Stimulated activated CD4-positive, alpha-beta T cell treated with anti-CD3 and anti-CD28 coated beads, Interleukin-2, amount 100 ng/mL, for 48 hours (primary cell): ENCODE data around the gene TLCD4.
"Not testable (repeated sequence)": the region's sequence is repeated elsewhere in the genome, so short reads cannot be mapped to it uniquely, and the experiment has no call there.

ENCODE experiments used
- DNase-seq, 2 donors: peaks; one replicate each; pipeline ENCODE4 v3.0.0-alpha.2; 2020

The TLCD4 gene

GRCh38 chr1:95096218-95096841 lies 20.8 kb upstream of the TLCD4 start:
- no peak for DNase-seq

GRCh38 chr1:95097426-95097825 lies 19.7 kb upstream of the TLCD4 start:
- DNase-seq, result no peak

- DNase-seq, result no peak
These were observed 19.0 kb upstream of the TLCD4 start for GRCh38 chr1:95098196-95098595.

- no peak for DNase-seq
These were observed 8.4 kb upstream of the TLCD4 start for GRCh38 chr1:95108792-95109191.

GRCh38 chr1:95111014-95111413 lies 6.1 kb upstream of the TLCD4 start:
- no peak for DNase-seq

- DNase-seq, result no peak
These were observed 3.5 kb upstream of the TLCD4 start for GRCh38 chr1:95113684-95114083.

GRCh38 chr1:95115708-95116137 lies 1.4 kb upstream of the TLCD4 start:
- no peak for DNase-seq

- DNase-seq, result peak; percentile 38 to 47
These were observed 462 bp upstream of the TLCD4 start for GRCh38 chr1:95116580-95117206.

- peak in 1 of 2 donors; percentile 1 for DNase-seq
These were observed 928 bp downstream of the TLCD4 start for GRCh38 chr1:95118067-95118499.

DNA sequence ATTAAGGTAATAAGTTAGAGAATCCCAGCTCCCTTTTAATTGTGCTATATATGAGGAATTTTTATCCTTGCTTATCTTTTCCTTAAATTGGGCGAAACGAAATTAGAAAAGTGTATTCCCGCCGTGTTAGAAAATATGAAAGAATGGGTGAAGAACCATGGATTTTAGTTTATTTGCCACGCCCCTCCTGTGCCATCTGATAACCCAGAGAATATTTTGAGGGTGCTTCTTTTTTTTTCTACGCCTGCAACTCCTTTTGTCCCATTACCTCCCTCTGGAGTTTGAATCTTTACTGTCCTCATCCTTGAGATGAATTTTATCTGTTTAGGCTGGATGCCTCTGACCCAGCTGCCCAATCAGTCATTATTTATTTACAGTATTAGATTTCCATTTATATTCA lies 1.6 kb downstream of the TLCD4 start:
- no peak for DNase-seq

DNA sequence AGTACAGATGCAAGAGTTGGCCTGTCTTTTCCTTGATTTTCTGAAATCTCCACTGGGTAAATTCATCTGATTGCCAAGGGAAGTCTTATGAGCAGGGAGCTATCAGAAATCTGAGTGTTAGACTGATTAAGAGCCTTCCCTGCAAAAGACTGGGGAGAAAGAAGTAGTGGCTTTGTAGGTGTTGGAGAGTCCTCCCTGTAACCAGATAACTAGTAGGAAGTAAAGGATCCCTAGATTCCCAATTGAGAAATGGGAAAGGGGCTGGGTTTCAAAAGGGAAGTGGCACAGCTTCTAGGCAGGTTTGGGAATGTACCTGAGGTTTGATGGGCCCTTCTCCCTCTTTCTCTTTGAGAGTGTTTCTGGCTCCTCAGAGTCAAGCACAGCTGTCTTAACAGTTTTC lies 2.1 kb downstream of the TLCD4 start:
- no peak for DNase-seq

GRCh38 chr1:95122151-95122697 lies 5.1 kb downstream of the TLCD4 start:
- DNase-seq, result no peak

- DNase-seq, result no peak
These were observed 7.2 kb downstream of the TLCD4 start for GRCh38 chr1:95124342-95124741.

- no peak for DNase-seq
These were observed 9.2 kb downstream of the TLCD4 start for GRCh38 chr1:95126366-95126765.

DNA sequence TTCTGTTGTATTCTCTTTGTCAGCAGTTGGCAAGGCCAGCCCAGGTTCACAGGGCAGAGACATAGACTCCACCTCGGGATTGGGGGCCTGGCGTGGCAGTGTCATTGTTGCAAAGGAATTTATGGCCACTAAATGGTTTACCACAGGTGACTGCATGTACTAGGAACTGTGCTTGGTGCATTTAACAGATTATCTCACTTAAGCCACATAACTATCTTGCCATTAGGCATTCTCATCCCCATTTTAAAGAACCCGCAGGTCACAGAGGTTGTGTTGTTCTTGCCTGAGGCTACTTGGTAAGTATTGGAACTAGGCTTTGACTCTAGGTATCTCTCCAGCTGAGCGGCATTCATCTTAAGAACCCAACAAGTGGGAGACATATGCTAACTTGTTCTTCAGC lies 9.7 kb downstream of the TLCD4 start:
- no peak for DNase-seq

GRCh38 chr1:95127380-95127779 lies 10.2 kb downstream of the TLCD4 start:
- no peak for DNase-seq

DNA sequence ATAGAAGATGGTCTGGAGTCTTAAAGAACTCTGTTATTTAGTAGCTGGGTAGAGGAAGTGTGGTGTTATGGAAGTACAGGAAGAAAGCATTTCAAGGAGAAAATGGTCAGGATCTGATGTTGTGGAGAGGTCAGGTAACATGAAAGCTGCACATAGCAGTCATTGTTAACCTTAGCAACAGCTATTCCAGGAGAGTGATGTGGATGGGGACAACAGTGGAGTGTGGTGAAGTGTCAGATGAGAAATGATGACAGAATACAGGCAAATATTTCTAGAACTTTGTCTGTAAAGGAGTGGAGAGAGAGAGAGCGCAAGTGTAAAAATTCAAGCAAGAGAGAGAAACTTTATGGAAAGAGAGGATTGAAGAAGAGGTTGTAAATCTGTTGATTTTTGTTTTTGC lies 15.6 kb downstream of the TLCD4 start:
- DNase-seq, result no peak

GRCh38 chr1:95133687-95134086 lies 16.5 kb downstream of the TLCD4 start:
- no peak for DNase-seq

- no peak for DNase-seq
These were observed 21.1 kb downstream of the TLCD4 start for GRCh38 chr1:95138223-95138622.

- no peak for DNase-seq
These were observed 21.9 kb downstream of the TLCD4 start for GRCh38 chr1:95139039-95139438.

DNA sequence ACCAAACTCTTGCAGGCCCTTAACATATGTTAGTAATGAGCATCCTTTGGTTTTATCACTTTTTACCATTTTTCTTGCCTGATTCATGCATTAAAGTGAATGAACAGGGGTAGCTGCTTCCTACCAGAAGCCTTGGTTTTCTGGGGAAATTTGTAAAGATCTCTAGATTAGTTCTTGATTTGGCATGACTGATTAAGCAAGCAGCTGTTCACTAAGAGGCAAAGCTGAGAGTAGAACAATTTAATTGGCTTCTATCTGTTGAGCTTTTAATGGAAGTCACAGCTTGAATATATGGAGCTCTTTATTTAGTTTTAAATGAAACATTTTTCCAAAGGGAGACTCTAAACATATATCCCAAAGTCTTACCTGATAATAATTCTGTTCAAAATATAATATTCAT lies 23.6 kb downstream of the TLCD4 start:
- DNase-seq, result no peak

DNA sequence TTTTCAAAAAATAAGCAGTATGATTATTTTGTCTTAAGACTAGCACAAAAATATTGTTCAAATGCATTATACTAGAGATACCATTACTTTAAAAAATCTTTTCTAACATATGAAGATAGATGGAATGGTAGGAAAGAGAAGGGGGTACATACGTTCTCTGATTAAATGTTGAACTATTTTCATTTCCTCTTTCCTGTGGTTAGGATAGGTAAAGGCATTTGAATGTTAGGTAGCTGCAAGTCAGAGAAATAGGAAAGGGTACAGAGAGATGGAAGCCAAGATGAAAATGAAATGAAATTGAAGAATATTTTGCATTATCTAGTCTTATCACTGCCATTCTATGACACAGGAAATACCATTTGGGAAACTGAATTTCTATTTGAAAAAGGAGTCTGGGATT lies 28.3 kb downstream of the TLCD4 start:
- DNase-seq, result no peak

DNA sequence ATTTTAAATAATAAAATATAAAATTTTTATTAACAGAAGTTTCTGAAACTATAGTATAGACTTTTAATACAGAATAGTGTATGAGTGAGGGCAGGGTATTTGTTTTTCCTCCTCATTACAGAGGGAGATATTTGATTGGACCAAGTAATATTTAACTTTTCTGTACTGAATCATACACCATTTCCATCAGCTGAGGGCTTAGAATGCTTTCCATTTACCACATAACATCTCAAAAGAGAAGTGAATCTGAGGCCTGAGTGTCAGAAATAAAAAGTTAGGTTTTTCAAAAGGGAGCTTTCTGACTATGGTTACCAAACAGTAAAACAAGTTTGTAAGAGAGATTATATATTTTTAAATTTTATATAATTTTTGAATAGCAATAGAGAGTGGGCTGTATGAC lies 29.5 kb downstream of the TLCD4 start:
- no peak for DNase-seq

DNA sequence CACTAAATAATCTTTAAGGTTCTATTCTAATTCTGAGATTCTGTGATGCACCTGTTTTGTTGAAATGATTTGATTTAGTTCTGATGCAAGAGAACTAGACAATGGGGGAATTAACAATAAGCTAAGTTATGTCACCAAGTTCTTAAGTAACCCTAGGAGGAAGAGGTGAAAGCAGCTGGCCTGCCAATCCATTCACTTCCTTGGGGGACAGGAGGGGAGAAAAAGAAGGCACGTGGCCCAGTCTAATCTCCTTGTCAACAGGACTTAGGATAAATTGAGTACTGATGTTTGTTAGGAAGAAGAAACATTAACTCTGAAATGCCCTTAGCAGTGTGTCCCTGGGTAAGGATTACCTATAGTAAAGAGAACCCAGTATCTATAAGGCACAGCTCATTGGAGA lies 36.9 kb downstream of the TLCD4 start:
- DNase-seq, result no peak

GRCh38 chr1:95165569-95165968 lies 48.4 kb downstream of the TLCD4 start:
- not testable (repeated sequence) for DNase-seq
